ENCODE data around the gene FOXO1.

The FOXO1 gene

DNA sequence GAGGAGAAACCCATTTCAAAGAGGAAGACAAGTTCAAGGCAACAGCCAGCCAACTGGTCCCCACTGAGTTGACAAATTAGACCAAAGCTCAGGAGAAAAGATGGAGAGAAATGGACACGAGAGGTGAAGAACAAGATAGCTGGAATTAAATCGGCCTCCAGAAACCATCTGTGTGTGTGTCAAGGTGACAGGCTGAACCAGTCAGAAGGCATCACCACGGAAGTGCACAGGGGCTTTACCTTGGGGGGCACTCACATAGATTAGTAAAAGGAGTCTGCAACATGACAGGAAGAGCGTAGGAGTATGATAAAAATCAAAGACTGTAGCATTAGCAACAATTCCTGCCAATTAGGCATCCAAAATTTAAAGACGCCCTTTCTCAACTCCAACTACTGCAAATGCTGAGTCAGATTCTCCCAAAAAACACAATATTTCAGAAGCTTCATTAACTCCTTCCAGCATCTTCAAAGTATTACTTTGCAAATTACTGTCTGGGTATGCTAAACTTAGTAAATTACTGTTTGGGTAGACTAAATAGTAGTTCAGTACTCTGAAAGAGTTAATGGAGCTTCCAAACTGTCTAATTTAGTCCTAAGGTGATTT is 66.2 kb downstream of the FOXO1 start:
- H3K4me3 ChIP-seq (replicated peaks; ENCODE audit: low read depth, low read length) = no peak overlapping the region
- no peak for TF ChIP-seq CTCF (IDR thresholded peaks at IDR 0.05; ENCODE audit: low read depth, low read length, missing control alignments)
- no peak for DNase-seq (ENCODE audit: extremely low read depth, low read depth)

GRCh38 chr13:40599747-40600146 is 66.7 kb downstream of the FOXO1 start:
- no peak overlapping the region for H3K4me3 ChIP-seq (replicated peaks; ENCODE audit: low read depth, low read length)
- no peak for DNase-seq (ENCODE audit: extremely low read depth, low read depth)
- TF ChIP-seq CTCF (IDR thresholded peaks at IDR 0.05; ENCODE audit: low read depth, low read length, missing control alignments) = no peak

- TF ChIP-seq CTCF (IDR thresholded peaks at IDR 0.05; ENCODE audit: low read depth, low read length, missing control alignments) = no peak
- no peak for DNase-seq (ENCODE audit: extremely low read depth, low read depth)
- no peak overlapping the region for H3K4me3 ChIP-seq (replicated peaks; ENCODE audit: low read depth, low read length)
These were observed 67.3 kb downstream of the FOXO1 start for GRCh38 chr13:40599124-40599523.

GRCh38 chr13:40598569-40598968 is 67.9 kb downstream of the FOXO1 start:
- DNase-seq (ENCODE audit: extremely low read depth, low read depth) = no peak
- TF ChIP-seq CTCF (IDR thresholded peaks at IDR 0.05; ENCODE audit: low read depth, low read length, missing control alignments) = no peak
- no peak overlapping the region for H3K4me3 ChIP-seq (replicated peaks; ENCODE audit: low read depth, low read length)

GRCh38 chr13:40597735-40598365 is 68.6 kb downstream of the FOXO1 start:
- H3K4me3 ChIP-seq (replicated peaks; ENCODE audit: low read depth, low read length) = no peak overlapping the region
- DNase-seq (ENCODE audit: extremely low read depth, low read depth) = no peak
- no peak for TF ChIP-seq CTCF (IDR thresholded peaks at IDR 0.05; ENCODE audit: low read depth, low read length, missing control alignments)

DNA sequence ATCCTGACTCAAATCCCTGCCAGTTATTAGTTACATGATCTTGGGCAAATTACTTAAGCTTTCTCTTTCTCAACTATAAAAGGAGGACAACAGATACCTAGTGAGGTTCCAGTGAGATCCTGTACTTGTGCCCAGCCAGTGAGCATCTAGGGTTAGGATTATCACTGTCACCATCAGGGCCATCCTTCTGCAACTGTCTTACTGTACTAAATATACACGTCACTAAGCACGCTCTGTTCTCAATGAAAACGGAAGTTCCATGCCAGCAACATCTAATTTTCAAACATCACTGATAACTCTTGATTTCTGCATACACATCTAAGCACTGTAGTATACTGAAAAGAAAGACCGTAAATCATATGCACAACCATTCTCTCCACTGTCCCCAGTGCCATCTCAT is 70.0 kb downstream of the FOXO1 start:
- DNase-seq (ENCODE audit: extremely low read depth, low read depth) = no peak
- TF ChIP-seq CTCF (IDR thresholded peaks at IDR 0.05; ENCODE audit: low read depth, low read length, missing control alignments) = no peak
- H3K4me3 ChIP-seq (replicated peaks; ENCODE audit: low read depth, low read length) = no peak overlapping the region

GRCh38 chr13:40595693-40596092 is 70.7 kb downstream of the FOXO1 start:
- no peak for TF ChIP-seq CTCF (IDR thresholded peaks at IDR 0.05; ENCODE audit: low read depth, low read length, missing control alignments)
- no peak overlapping the region for H3K4me3 ChIP-seq (replicated peaks; ENCODE audit: low read depth, low read length)
- DNase-seq (ENCODE audit: extremely low read depth, low read depth) = no peak

Data from HFF-Myc (cell line).